Panc1 (cell line): ENCODE data around the gene CAMK1D. TPM values are rescaled to one million over a fixed set of nuclear protein-coding genes. Genes with fewer than 3 reads are reported as not detected.
"Not testable (repeated sequence)": the region's sequence is repeated elsewhere in the genome, so short reads cannot be mapped to it uniquely, and the experiment has no call there.

Experiments used
- ATAC-seq: fragments of 200-7000 bp; cut with Tn5 transposase; 2 replicates; pipeline ENCODE4 v1.9.1; 2020; ENCODE audit warnings: mild to moderate bottlenecking, moderate library complexity
- BruUV-seq: library from RNA; stranded (reverse); fragments of 400-500 nt; replicated peaks from 2 replicates; lab custom pipeline; 2021; lab: Mats Ljungman, UMichigan
- CTCF ChIA-PET: fragments of 300-600 bp; sonication (Branson Sonifier 250); formaldehyde crosslinking; loops from one replicate; lab custom pipeline; 2022; ENCODE audit warnings: antibody characterized with exemption; lab: Charles Lee
- POLR2A ChIA-PET: fragments of 300-600 bp; sonication (Branson Sonifier 250); formaldehyde crosslinking; loops from one replicate; lab custom pipeline; 2022; ENCODE audit warnings: antibody characterized with exemption; lab: Charles Lee
- DNase-seq: peaks from one replicate; pipeline ENCODE4 v3.0.0-alpha.2; 2010; ENCODE audit warnings: low read depth, low spot score
- H3K27ac ChIP-seq: 2 replicates; pipeline ENCODE4 v1.5.1; 2011; ENCODE audit warnings: mild to moderate bottlenecking, low read length, inconsistent platforms
- H3K27me3 ChIP-seq: fragments of 200-500 bp; sonication (Bioruptor generic); 2 replicates; pipeline ENCODE4 v1.6.0; 2014; ENCODE audit warnings: low read length, inconsistent platforms; ENCODE audit not compliant: control insufficient read depth, insufficient read depth
- H3K36me3 ChIP-seq: fragments of 200-500 bp; sonication (Bioruptor generic); 2 replicates; pipeline ENCODE4 v1.5.1; 2014; ENCODE audit warnings: inconsistent platforms, mild to moderate bottlenecking, low read length, moderate library complexity; ENCODE audit not compliant: control insufficient read depth, insufficient read depth
- H3K4me1 ChIP-seq: 2 replicates; pipeline ENCODE4 v1.5.1; 2011; ENCODE audit warnings: inconsistent platforms, mild to moderate bottlenecking, low read length, moderate library complexity; ENCODE audit not compliant: control insufficient read depth, insufficient read depth
- H3K4me3 ChIP-seq, 2 experiments: 2 replicates each; pipeline ENCODE4 v1.5.1; 2011 to 2012; ENCODE audit warnings: low read depth in 2 of 2, low read length in 2 of 2, mild to moderate bottlenecking in 2 of 2, inconsistent platforms in 1 of 2, moderate library complexity in 1 of 2
- H3K9me3 ChIP-seq: fragments of 200-500 bp; sonication (Bioruptor generic); 2 replicates; pipeline ENCODE4 v1.5.1; 2014; ENCODE audit warnings: low read depth, mild to moderate bottlenecking, inconsistent platforms, low read length, moderate library complexity; ENCODE audit not compliant: control insufficient read depth, insufficient read depth
- CTCF ChIP-seq: fragments of 450-650 bp; IDR thresholded peaks from 2 replicates; pipeline ENCODE4 v1.5.1; 2017; ENCODE audit warnings: mild to moderate bottlenecking
- POLR2AphosphoS5 ChIP-seq: IDR thresholded peaks from 2 replicates; pipeline ENCODE4 v1.6.1; 2012; ENCODE audit warnings: mild to moderate bottlenecking, low read depth, low read length, moderate library complexity
- REST ChIP-seq, 2 experiments: IDR thresholded peaks; 2 replicates each; pipeline ENCODE4 v1.6.1; 2011 to 2012; ENCODE audit warnings: low read depth in 2 of 2, control low read depth in 1 of 2, low read length in 1 of 2, mild to moderate bottlenecking in 1 of 2, moderate library complexity in 1 of 2; ENCODE audit not compliant: insufficient read depth in 1 of 2
- SIN3A ChIP-seq: IDR thresholded peaks from 2 replicates; pipeline ENCODE4 v1.6.1; 2012; ENCODE audit warnings: low read depth, mild to moderate bottlenecking, low read length, moderate library complexity, borderline replicate concordance; ENCODE audit not compliant: insufficient read depth
- TCF7L2 ChIP-seq: IDR thresholded peaks from 2 replicates; pipeline ENCODE4 v1.6.1; 2011; ENCODE audit warnings: mild to moderate bottlenecking, low read depth, low read length, inconsistent platforms
- in situ Hi-C: cut with HindIII; loops from 2 replicates; pipeline ENCODE4 v1.10.0; 2016; ENCODE audit warnings: low sequenced_read_pairs, low pct_unique_long_range_greater_than_20kb
- intact Hi-C: fragments of 100-400 bp; cut with micrococcal nuclease; formaldehyde crosslinking; loops from one replicate; pipeline ENCODE4 v1.10.0; 2022; ENCODE audit not compliant: unreplicated experiment
- total RNA-seq: library from RNA; stranded (reverse); gene quantifications from one replicate; pipeline ENCODE4 v1.2.1, GENCODE V29; 2021; ENCODE audit not compliant: unreplicated experiment

CAMK1D gene
- total RNA-seq, 1 experiment from 2014 or later: 5.7 TPM

- intact Hi-C loops: loop anchor here (5.0 kb wide), 1 partner anchor 347 kb away; no protein-coding TSS in a partner anchor
- POLR2A ChIA-PET: no interaction called here
- no peak for ATAC-seq
- DNase-seq: no peak
- CTCF ChIA-PET: no interaction called here
- TF ChIP-seq REST (IDR thresholded peaks at IDR 0.05; ENCODE audit: insufficient read depth in 1 of 2, low read depth in 2 of 2, low read length in 1 of 2) (no peak), CTCF (no peak), TCF7L2 (no peak), POLR2AphosphoS5 (no peak), SIN3A (no peak)
- in situ Hi-C loops: no loop called here
- Histone ChIP-seq H3K9me3 (no peaks in the 10 kb centered on the region), H3K4me1 (peaks cover 3% of the 10 kb centered on the region), H3K27me3 (no peaks in the 10 kb centered on the region), H3K4me3 (no peak overlapping the region), H3K27ac (no peak overlapping the region), H3K36me3 (no peaks in the 10 kb centered on the region)
- BruUV-seq: no TSS peak
Observed at GRCh38 chr10:12724807-12725579, 375.6 kb downstream of the CAMK1D start.

- in situ Hi-C loops, H3K4me3 ChIP-seq, DNase-seq, H3K9me3 ChIP-seq, intact Hi-C loops, H3K27me3 ChIP-seq, CTCF ChIA-PET, ATAC-seq, H3K27ac ChIP-seq, BruUV-seq, POLR2A ChIA-PET, H3K36me3 ChIP-seq, H3K4me1 ChIP-seq: not testable (repeated sequence)
Observed at GRCh38 chr10:12725580-12725888, 376.2 kb downstream of the CAMK1D start.
